H54 (cell line): Measurements from ENCODE around the gene PDSS2.
"Not testable (repeated sequence)": the region's sequence is repeated elsewhere in the genome, so short reads cannot be mapped to it uniquely, and the experiment has no call there.

Experiments used
- DNase-seq: peaks from one replicate; pipeline ENCODE4 v3.0.0; 2011; ENCODE audit warnings: low spot score, mixed read lengths; ENCODE audit not compliant: insufficient read length
- FAIRE-seq: peaks from 3 replicates; lab custom pipeline; 2011; peaks lifted over from hg19 to GRCh38; lab: Jason Lieb, UNC
- POLR2A ChIP-seq: IDR thresholded peaks from 2 replicates; pipeline ENCODE4 v1.6.1; 2011; ENCODE audit warnings: low read depth, mild to moderate bottlenecking, low read length

PDSS2 gene

DNA sequence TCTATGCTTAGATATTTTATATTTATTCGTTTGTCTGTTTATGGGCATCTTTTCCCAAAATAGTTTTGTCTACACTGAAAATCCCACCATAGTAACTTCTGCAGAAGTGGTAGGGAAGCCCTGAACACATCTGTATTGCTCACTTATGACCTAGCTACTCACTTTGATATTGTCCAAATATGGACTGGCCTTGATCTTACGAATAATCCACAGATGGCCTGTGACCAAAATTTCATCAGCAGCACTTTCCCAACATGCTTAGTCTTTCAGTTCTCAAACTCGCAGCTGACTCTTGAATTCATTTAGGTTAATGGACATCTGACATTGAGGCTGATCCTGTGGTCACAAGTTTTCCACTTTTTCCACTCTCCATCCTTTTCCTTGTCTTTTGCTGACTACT lies 263.2 kb downstream of the PDSS2 start:
- TF ChIP-seq POLR2A, result no peak
- FAIRE-seq, result no peak
- DNase-seq, result no peak

- not testable (repeated sequence) for DNase-seq, FAIRE-seq
These were observed 264.6 kb downstream of the PDSS2 start for GRCh38 chr6:107194723-107195122.

DNA sequence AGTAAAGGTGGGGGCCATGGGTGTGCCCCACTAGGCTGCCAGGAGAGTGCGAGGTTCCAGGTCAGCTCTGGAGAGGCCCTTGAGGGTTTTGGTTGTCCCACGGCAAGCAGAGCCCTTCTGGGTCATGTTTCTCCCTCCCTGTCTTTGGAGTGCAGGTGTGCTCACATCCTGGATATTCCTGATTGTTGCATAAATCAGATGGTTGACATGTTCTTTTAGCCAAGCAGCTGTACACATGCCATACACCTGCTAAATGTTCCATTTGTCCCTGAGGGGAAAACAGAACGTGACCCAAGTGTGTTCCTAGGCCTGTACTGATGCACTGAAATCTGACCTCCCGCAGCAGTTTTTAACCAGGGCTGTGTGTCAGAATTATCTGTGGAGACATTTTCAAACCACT lies 266.5 kb downstream of the PDSS2 start:
- no peak for TF ChIP-seq POLR2A
- FAIRE-seq (no peak), DNase-seq (no peak)

DNA sequence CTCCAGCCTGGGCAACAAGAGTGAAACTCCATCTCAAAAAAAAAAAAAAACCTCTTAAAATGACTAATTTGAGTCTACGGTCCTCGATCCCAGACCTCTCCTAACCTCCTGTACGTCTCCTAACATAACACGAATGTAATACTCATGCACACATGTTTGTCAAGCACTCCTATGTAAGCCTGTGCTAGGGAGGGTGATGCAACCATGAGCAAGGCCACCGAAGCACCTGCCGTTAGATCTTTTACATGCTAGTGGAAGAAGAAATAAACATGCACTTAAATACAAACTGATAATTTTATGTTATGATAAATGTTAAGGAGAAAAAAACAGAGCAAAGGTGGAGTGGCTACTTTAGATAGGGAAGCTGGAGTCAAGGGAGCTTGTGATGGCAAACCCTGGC lies 271.7 kb downstream of the PDSS2 start:
- TF ChIP-seq POLR2A, result no peak
- no peak for DNase-seq
- FAIRE-seq, result no peak

DNA sequence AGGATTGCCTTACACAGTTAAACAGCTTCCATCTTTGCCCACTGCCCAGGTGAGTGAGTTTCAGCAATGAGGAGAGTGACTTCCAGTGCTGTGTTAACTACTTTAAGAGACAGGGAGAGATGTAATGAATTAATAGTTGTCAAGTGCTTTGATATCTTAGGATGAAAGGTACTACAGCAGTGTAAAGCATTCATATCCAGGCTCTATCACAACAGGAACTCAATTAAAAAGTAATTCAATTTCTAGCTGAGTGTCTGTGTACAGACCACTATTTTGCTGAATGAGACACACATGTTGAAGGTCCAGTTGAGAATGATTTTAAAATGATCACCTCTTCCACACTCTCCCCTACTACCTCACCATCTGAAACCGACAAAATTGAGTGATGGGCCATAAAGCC lies 273.3 kb downstream of the PDSS2 start:
- FAIRE-seq (no peak), DNase-seq (no peak)
- no peak for TF ChIP-seq POLR2A

DNA sequence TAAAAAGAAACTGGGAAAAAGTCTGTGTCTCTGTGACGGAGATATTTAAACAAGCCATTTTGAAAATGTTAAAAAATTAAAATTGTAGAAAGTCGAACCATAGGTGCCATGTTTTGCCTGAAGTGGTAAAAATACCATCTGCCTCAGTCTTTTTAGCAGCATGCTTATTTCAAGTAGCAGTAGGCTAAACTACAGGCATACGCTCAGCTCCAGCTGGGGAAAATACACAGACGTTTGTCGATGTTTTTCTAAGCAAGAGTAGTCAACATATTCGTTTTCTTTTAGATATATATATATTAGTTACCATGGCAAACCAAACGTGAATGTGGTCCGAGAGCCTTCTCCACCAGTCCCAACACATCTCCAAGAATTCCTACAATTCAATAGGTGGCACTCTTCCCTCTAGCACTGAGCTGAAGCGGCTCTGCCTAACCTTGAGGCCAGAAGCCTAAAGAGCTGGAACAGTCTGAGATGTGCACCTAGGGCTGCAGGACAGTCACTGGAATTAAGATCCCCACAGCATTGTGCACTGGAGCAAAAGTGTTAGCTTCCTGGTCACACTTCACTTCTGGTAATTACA lies 273.9 kb downstream of the PDSS2 start:
- DNase-seq (no peak), FAIRE-seq (no peak)
- TF ChIP-seq POLR2A, result no peak

- no peak for DNase-seq
- TF ChIP-seq POLR2A, result no peak
- FAIRE-seq, result no peak
These were observed 274.9 kb downstream of the PDSS2 start for GRCh38 chr6:107184435-107184834.

GRCh38 chr6:107180099-107180498 lies 279.3 kb downstream of the PDSS2 start:
- TF ChIP-seq POLR2A, result no peak
- no peak for FAIRE-seq

GRCh38 chr6:107179004-107179403 lies 280.4 kb downstream of the PDSS2 start:
- DNase-seq, result no peak
- TF ChIP-seq POLR2A, result no peak
- FAIRE-seq, result no peak

More at GRCh38 chr6:107180099-107180498, 279.3 kb downstream of the PDSS2 start:
- no peak for DNase-seq

DNA sequence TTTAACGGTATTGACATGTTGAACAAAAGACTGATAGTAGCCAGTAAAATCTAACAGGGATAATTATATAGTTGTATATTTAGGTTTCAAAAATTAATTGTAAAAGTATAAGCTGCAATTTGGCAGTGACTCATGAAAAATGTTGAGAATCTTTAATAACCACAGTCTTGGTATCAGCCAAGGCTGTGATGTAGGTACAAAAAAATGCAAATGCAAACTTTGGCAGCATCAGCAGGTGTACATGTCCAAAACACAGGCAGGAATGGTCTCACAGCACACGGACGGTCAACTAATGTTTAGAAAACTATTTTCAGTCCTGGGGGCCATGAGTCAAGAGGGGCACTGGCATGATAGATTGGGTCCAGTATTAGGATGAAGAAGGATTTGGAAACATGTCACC lies 285.6 kb downstream of the PDSS2 start:
- DNase-seq, result no peak
- FAIRE-seq, result no peak
- no peak for TF ChIP-seq POLR2A

GRCh38 chr6:107171513-107171912 lies 287.9 kb downstream of the PDSS2 start:
- FAIRE-seq, result no peak
- TF ChIP-seq POLR2A, result no peak
- no peak for DNase-seq

- FAIRE-seq, DNase-seq: not testable (repeated sequence)
These were observed 295.1 kb downstream of the PDSS2 start for GRCh38 chr6:107164299-107164698.

GRCh38 chr6:107161521-107161920 lies 297.8 kb downstream of the PDSS2 start:
- no peak for FAIRE-seq
- no peak for DNase-seq
- no peak for TF ChIP-seq POLR2A

- no peak for TF ChIP-seq POLR2A
- DNase-seq, result no peak
- FAIRE-seq, result no peak
These were observed 302.7 kb downstream of the PDSS2 start for GRCh38 chr6:107156617-107157016.

DNA sequence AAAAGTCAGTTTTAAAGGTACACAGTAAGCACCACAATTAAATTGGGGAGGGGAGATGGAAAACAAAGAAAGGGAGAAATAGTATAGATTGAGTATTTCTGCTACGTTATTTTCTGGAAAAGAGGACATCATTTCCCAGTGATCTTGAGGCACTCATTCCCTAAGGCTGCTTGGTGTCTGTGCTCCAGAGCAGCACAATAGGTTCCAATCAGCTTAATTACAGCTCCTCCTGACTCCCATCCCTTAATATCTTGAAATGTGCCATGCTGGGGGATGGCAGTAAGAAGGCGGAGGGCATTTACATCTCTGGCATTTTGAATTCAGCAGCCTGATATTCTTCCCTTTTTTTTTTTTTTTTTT lies 304.6 kb downstream of the PDSS2 start:
- no peak for FAIRE-seq
- no peak for TF ChIP-seq POLR2A
- no peak for DNase-seq
